ENCODE data around the gene SOHLH1.

DNA sequence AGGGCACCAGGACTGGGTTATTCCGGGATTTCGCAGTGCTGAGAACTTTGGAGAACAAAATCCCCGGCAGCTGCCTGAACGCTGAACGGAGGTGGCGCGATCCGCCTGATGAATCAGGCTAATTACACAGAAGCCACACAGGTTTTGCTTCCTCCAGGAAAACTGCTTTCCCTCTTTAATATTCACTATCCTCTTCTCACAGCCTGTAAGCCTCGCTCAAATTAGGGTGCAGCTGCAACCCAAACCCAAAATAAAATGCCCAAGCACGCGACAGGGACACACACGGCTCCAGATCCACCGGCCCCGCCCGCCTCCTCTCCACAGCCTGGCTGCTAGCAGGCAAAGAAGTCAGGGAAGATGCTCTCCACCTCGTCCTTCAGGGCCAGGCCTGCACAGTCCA, 6.0 kb downstream of the SOHLH1 start:
- TF ChIP-seq CTCF (IDR thresholded peaks at IDR 0.05), result no peak
- no peak for TF ChIP-seq POLR2A (IDR thresholded peaks at IDR 0.05)
